ENCODE data around the gene TMCC2. TPM values are rescaled to one million over a fixed set of nuclear protein-coding genes. Genes with fewer than 3 reads are reported as not detected.
"Not testable (repeated sequence)": the region's sequence is repeated elsewhere in the genome, so short reads cannot be mapped to it uniquely, and the experiment has no call there.

The TMCC2 gene
- total RNA-seq, 1 donor from 2014 or later = 2.8 TPM

- not testable (repeated sequence) for DNase-seq (ENCODE audit: low spot score)
Observed at GRCh38 chr1:205280666-205281395, 53.1 kb downstream of the TMCC2 start.

- DNase-seq (ENCODE audit: low spot score) = no peak
Observed at GRCh38 chr1:205283270-205284147, 55.8 kb downstream of the TMCC2 start.

- peak; percentile 88 for DNase-seq (ENCODE audit: low spot score)
Observed at GRCh38 chr1:205284420-205285144, 56.8 kb downstream of the TMCC2 start.

GRCh38 chr1:205285381-205286101 lies 57.8 kb downstream of the TMCC2 start:
- no peak for DNase-seq (ENCODE audit: low spot score)

GRCh38 chr1:205286335-205286950 lies 58.7 kb downstream of the TMCC2 start:
- DNase-seq (ENCODE audit: low spot score) = no peak

- no peak for DNase-seq (ENCODE audit: low spot score)
Observed at GRCh38 chr1:205287076-205287475, 59.3 kb downstream of the TMCC2 start.

GRCh38 chr1:205287767-205288559 lies 60.2 kb downstream of the TMCC2 start:
- DNase-seq (ENCODE audit: low spot score) = peak; percentile 69

- DNase-seq (ENCODE audit: low spot score) = no peak
Observed at GRCh38 chr1:205291596-205291995, 63.9 kb downstream of the TMCC2 start.

- no peak for DNase-seq (ENCODE audit: low spot score)
Observed at GRCh38 chr1:205293350-205294074, 65.8 kb downstream of the TMCC2 start.

- DNase-seq (ENCODE audit: low spot score) = peak; percentile 40
Observed at GRCh38 chr1:205294175-205294917, 66.6 kb downstream of the TMCC2 start.

- no peak for DNase-seq (ENCODE audit: low spot score)
Observed at GRCh38 chr1:205294934-205295333, 67.2 kb downstream of the TMCC2 start.

GRCh38 chr1:205296154-205296553 lies 68.4 kb downstream of the TMCC2 start:
- DNase-seq (ENCODE audit: low spot score) = no peak

- not testable (repeated sequence) for DNase-seq (ENCODE audit: low spot score)
Observed at GRCh38 chr1:205297546-205298177, 69.9 kb downstream of the TMCC2 start.

- no peak for DNase-seq (ENCODE audit: low spot score)
Observed at GRCh38 chr1:205298191-205298994, 70.6 kb downstream of the TMCC2 start.

GRCh38 chr1:205300149-205300548 lies 72.4 kb downstream of the TMCC2 start:
- DNase-seq (ENCODE audit: low spot score) = no peak

GRCh38 chr1:205301205-205301821 lies 73.6 kb downstream of the TMCC2 start:
- peak; percentile 78 for DNase-seq (ENCODE audit: low spot score)

All from mucosa of gallbladder (tissue), 1 donor.